ENCODE measurements around the gene PKP2.
"Not testable (repeated sequence)": the region's sequence is repeated elsewhere in the genome, so short reads cannot be mapped to it uniquely, and the experiment has no call there.

DNA sequence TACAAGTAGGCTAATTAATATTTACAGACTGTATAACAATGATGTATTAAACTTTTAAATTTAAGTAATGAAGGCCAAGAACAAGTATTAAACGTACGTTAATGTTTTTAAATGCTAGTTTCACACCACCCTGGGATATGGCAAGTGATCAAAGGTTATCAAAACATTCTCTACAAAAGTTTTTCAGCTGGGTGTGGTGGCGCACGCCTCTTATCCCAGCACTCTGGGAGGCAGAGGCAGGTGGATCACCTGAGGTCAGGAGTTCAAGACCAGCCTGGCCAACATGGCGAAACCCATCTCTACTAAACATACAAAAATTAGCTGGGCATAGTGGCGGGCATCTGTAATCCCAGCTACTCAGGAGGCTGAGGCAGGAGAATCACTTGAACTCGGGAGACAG, 17.5 kb downstream of the PKP2 start:
- TF ChIP-seq, protein P1, sequence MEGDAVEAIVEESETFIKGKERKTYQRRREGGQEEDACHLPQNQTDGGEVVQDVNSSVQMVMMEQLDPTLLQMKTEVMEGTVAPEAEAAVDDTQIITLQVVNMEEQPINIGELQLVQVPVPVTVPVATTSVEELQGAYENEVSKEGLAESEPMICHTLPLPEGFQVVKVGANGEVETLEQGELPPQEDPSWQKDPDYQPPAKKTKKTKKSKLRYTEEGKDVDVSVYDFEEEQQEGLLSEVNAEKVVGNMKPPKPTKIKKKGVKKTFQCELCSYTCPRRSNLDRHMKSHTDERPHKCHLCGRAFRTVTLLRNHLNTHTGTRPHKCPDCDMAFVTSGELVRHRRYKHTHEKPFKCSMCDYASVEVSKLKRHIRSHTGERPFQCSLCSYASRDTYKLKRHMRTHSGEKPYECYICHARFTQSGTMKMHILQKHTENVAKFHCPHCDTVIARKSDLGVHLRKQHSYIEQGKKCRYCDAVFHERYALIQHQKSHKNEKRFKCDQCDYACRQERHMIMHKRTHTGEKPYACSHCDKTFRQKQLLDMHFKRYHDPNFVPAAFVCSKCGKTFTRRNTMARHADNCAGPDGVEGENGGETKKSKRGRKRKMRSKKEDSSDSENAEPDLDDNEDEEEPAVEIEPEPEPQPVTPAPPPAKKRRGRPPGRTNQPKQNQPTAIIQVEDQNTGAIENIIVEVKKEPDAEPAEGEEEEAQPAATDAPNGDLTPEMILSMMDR (conservative IDR thresholded peaks at IDR 0.05 in 1 of 2, IDR thresholded peaks at IDR 0.05 in 1 of 2; ENCODE audit: low read depth in 1 of 2, low read length in 2 of 2), result not testable (repeated sequence)
- not testable (repeated sequence) for TF ChIP-seq EZH2 (IDR thresholded peaks at IDR 0.05; ENCODE audit: low read length, missing control alignments)

Measured in fibroblast of lung (primary cell).